Stomach (tissue), 4 donors: ENCODE measurements around the gene C20orf202.

Experiments used
- CTCF ChIP-seq, 7 experiments: fragments of 450-650 bp in 4 of 7; fragments of 200-600 bp in 3 of 7; sonication (generic) in 3 of 7; IDR thresholded peaks; one replicate each; pipeline ENCODE4 v1.5.1; 2016 to 2019; ENCODE audit warnings: antibody characterized with exemption in 7 of 7, control low read depth in 2 of 7, mild to moderate bottlenecking in 1 of 7
- EP300 ChIP-seq: sonication (generic); formaldehyde crosslinking; IDR thresholded peaks from one replicate; pipeline ENCODE4 v1.6.1; 2017; ENCODE audit warnings: antibody characterized with exemption
- POLR2AphosphoS5 ChIP-seq, 3 donors: sonication (generic); formaldehyde crosslinking; IDR thresholded peaks; one replicate each; pipeline ENCODE4 v1.6.1; 2016; ENCODE audit warnings: antibody characterized with exemption in 3 of 3

GRCh38 chr20:1184260-1184637, 19.0 kb upstream of the C20orf202 start:
- TF ChIP-seq CTCF (IDR thresholded peaks at IDR 0.05), result no peak
- no peak for TF ChIP-seq POLR2AphosphoS5 (IDR thresholded peaks at IDR 0.05)
- no peak for TF ChIP-seq EP300
